ENCODE measurements around the gene PLD1.

- no peak for TF ChIP-seq POLR2A (IDR thresholded peaks at IDR 0.05)
- no peak for TF ChIP-seq CTCF (IDR thresholded peaks at IDR 0.05)
- TF ChIP-seq EP300 (IDR thresholded peaks at IDR 0.05), result no peak
Measured at GRCh38 chr3:171556574-171557145, 253.6 kb downstream of the PLD1 start.

Data from tibial nerve (tissue), 4 donors.